COLO668 (cell line): ENCODE data around the gene OLFM3.

ENCODE experiments used
- DNase-seq: peaks from one replicate; lab custom pipeline; 2025; ENCODE audit not compliant: unreplicated experiment; lab: John Stamatoyannopoulos, UW

The OLFM3 gene

GRCh38 chr1:101854271-101854670, 142.5 kb downstream of the OLFM3 start:
- DNase-seq: no peak

- DNase-seq: no peak
Observed at GRCh38 chr1:101852936-101853335, 143.8 kb downstream of the OLFM3 start.

- DNase-seq: no peak
Observed at GRCh38 chr1:101849356-101849755, 147.4 kb downstream of the OLFM3 start.

GRCh38 chr1:101847626-101848025, 149.1 kb downstream of the OLFM3 start:
- no peak for DNase-seq

- DNase-seq: no peak
Observed at GRCh38 chr1:101846820-101847219, 149.9 kb downstream of the OLFM3 start.

- no peak for DNase-seq
Observed at GRCh38 chr1:101843160-101843559, 153.6 kb downstream of the OLFM3 start.

GRCh38 chr1:101841824-101842223, 154.9 kb downstream of the OLFM3 start:
- DNase-seq: no peak

GRCh38 chr1:101835988-101836387, 160.7 kb downstream of the OLFM3 start:
- DNase-seq: no peak

GRCh38 chr1:101833312-101833711, 163.4 kb downstream of the OLFM3 start:
- DNase-seq: no peak

GRCh38 chr1:101826416-101826815, 170.3 kb downstream of the OLFM3 start:
- DNase-seq: no peak

- DNase-seq: peak; percentile 9
Observed at GRCh38 chr1:101820071-101820470, 176.7 kb downstream of the OLFM3 start.

- DNase-seq: no peak
Observed at GRCh38 chr1:101816262-101816661, 180.5 kb downstream of the OLFM3 start.

- no peak for DNase-seq
Observed at GRCh38 chr1:101798417-101798816, 198.3 kb downstream of the OLFM3 start.

GRCh38 chr1:101797722-101798121, 199.0 kb downstream of the OLFM3 start:
- DNase-seq: no peak

GRCh38 chr1:101781201-101781831, 215.4 kb downstream of the OLFM3 start:
- DNase-seq: peak; percentile 19

GRCh38 chr1:101769520-101769919, 227.2 kb downstream of the OLFM3 start:
- no peak for DNase-seq

GRCh38 chr1:101757985-101758384, 238.7 kb downstream of the OLFM3 start:
- DNase-seq: no peak

GRCh38 chr1:101756411-101756810, 240.3 kb downstream of the OLFM3 start:
- no peak for DNase-seq
